SJCRH30 (cell line): Measurements from ENCODE around the gene DLX5. TPM values are rescaled to one million over a fixed set of nuclear protein-coding genes. Genes with fewer than 3 reads are reported as not detected.
A peak's percentile ranks its signal among the peaks of the same experiment; 100 is the strongest.
"Not testable (repeated sequence)": the region's sequence is repeated elsewhere in the genome, so short reads cannot be mapped to it uniquely, and the experiment has no call there.

ENCODE experiments used
- DNase-seq, 2 experiments: peaks; one replicate each; pipeline ENCODE4 v3.0.0-alpha.2; 2015 to 2020
- H3K27ac ChIP-seq: fragments of 250-450 bp; sonication (Bioruptor Pico); 2 replicates; pipeline ENCODE4 v1.5.1; 2020; ENCODE audit warnings: mild to moderate bottlenecking, moderate library complexity
- H3K27me3 ChIP-seq: fragments of 250-450 bp; sonication (Bioruptor Pico); 2 replicates; pipeline ENCODE4 v1.5.1; 2020; ENCODE audit warnings: mild to moderate bottlenecking, moderate library complexity
- H3K36me3 ChIP-seq: fragments of 250-450 bp; sonication (Bioruptor Pico); 2 replicates; pipeline ENCODE4 v1.5.1; 2020; ENCODE audit warnings: mild to moderate bottlenecking, moderate library complexity
- H3K4me1 ChIP-seq: fragments of 250-450 bp; sonication (Bioruptor Pico); 2 replicates; pipeline ENCODE4 v1.5.1; 2020; ENCODE audit warnings: mild to moderate bottlenecking, moderate library complexity
- H3K4me3 ChIP-seq: fragments of 250-450 bp; sonication (Bioruptor Pico); 2 replicates; pipeline ENCODE4 v1.5.1; 2020; ENCODE audit warnings: mild to moderate bottlenecking, moderate library complexity
- H3K9me3 ChIP-seq: fragments of 250-450 bp; sonication (Bioruptor Pico); replicated peaks from 2 replicates; pipeline ENCODE4 v1.5.1; 2020; ENCODE audit warnings: mild to moderate bottlenecking, moderate library complexity
- total RNA-seq: library from RNA; depleted of rRNA; stranded (reverse); fragments of >200 nt; shearing (Covaris generic); gene quantifications from 2 replicates; pipeline ENCODE4 v1.2.3, GENCODE V29; 2014; rRNA removed

DLX5 gene
- not detected in 2 replicates for total RNA-seq

DNA sequence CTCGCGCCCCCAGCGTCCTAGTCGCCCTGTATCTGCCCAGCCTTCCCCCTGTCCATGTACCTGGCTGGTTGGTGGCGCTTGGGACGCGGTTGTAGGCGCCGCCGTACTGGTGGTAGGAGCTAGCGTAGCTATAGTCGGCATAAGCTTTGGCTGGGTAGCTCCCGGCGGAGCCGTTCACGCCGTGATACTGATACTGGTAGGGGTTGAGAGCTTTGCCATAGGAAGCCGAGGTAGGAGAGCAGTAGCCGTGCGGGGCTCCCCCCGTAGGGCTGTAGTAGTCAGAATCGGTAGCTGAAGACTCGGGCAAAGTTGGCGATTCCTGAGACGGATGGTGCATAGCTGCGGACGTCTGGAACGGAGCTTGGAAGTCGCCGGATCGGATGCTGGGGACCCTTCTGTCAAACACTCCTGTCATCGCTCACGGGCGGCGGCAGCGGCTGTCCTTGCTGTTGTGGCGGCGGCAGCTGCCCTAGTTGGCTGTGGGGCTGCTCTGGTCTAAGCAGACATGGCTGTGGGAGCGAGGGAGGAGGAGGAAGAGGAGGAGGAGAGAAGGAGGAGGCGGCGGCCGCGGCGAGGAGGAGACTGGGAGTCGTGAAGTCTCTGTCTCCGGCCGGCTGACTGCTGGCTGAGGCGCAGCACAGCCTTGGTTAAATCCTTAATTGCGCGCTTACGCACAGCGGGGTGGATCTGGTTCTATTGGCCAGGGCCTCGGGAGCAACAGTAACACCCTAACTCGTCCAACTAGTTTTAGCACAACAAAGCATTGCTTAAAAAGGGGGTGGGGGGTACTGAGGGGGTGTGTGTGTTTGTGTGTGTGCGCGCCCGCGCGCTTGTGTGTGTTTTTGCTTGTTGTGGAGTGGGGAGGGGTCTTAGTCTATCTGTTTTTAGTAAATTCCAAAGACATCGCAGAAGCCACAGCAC, at the start of gene DLX5:
Gene DLX5, minus strand, starts transcription at position 623 of the 921 bp plus-strand sequence. Its CDS starts 208 bp downstream, at position 415.
- Histone ChIP-seq H3K36me3 (no peaks in the 10 kb centered on the region), H3K27me3 (no peaks in the 10 kb centered on the region), H3K9me3 (no peaks in the 10 kb centered on the region), H3K4me1 (no peaks in the 10 kb centered on the region), H3K4me3 (no peak within 1 kb of the TSS), H3K27ac (no peak within 1 kb of the TSS)
- DNase-seq = no peak

DNA sequence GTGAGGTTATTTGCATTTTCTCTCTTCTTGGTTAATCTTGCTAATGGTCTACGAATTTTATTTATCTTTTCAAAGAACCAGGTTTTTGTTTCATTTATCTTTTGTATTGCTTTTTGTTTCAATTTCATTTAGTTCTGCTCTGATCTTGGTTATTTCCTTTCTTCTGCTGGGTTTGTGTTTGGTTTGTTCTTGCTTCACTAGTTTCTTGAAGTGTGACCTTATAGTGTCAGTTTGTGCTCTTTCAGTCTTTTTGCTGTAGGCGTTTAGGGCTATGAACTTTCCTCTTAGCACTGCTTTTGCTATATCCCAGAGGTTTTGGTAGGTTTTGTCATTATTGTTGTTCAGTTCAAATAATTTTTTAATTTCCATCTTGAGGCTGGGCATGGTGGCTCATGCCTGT, 47.4 kb upstream of the DLX5 start:
- not testable (repeated sequence) for H3K27ac ChIP-seq, H3K9me3 ChIP-seq, H3K4me1 ChIP-seq, H3K4me3 ChIP-seq, H3K27me3 ChIP-seq, DNase-seq, H3K36me3 ChIP-seq

- H3K27me3 ChIP-seq = no peaks in the 10 kb centered on the region
- H3K27ac ChIP-seq = no peak overlapping the region
- no peak overlapping the region for H3K4me3 ChIP-seq
- no peaks in the 10 kb centered on the region for H3K36me3 ChIP-seq
- H3K4me1 ChIP-seq = no peaks in the 10 kb centered on the region
- H3K9me3 ChIP-seq = 0 out of 2 replicates have a peak, but pooled peaks cover 3% of the 10 kb centered on the region
- peak; percentile 29 to 80 for DNase-seq
Measured at GRCh38 chr7:97064972-97065587, 40.4 kb upstream of the DLX5 start.

DNA sequence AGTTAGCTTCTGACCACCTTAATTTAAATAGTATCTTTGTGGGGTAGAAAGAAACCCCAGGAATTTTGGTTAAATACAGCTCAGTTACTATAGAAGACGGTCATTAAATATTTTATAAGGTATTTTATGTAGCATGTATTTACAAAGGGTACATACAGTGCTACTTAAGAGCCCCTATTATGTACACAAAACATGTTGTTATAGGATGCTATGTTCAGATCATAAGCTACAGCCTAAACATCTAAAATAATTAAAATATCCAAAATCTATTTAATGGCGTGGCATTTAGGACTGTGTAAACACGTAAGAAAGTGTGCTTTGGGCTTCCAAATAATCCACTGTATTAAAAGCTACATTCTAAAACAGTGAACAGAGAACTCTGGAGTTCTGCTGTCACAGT, 39.4 kb upstream of the DLX5 start:
- Histone ChIP-seq H3K36me3 (no peaks in the 10 kb centered on the region), H3K9me3 (0 out of 2 replicates have a peak, but pooled peaks cover 3% of the 10 kb centered on the region), H3K4me1 (no peaks in the 10 kb centered on the region), H3K27ac (no peak overlapping the region), H3K4me3 (no peak overlapping the region), H3K27me3 (no peaks in the 10 kb centered on the region)
- DNase-seq = no peak

DNA sequence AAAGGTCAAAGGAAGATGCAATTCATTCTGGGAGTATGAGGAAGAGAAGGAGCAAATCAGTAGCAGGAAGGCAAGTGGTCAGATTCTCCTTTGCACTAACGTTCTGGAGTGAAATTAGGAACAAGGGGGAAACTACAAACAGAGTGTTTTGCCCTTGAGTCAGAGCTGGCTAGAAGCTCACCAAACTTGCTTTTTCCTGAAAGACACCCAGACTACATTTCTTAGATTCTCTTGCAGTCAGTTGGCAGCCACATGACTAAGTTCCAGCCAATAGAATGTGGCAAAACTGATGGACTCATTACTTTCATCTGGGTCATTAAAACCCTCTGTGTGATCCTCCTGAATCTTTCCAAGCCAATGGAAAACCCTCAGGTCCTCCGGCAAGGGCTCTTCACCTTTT, 18.6 kb upstream of the DLX5 start:
- Histone ChIP-seq H3K36me3 (no peaks in the 10 kb centered on the region), H3K4me1 (no peaks in the 10 kb centered on the region), H3K27ac (no peak overlapping the region), H3K27me3 (no peaks in the 10 kb centered on the region), H3K9me3 (no peaks in the 10 kb centered on the region), H3K4me3 (no peak overlapping the region)
- DNase-seq = no peak

DNA sequence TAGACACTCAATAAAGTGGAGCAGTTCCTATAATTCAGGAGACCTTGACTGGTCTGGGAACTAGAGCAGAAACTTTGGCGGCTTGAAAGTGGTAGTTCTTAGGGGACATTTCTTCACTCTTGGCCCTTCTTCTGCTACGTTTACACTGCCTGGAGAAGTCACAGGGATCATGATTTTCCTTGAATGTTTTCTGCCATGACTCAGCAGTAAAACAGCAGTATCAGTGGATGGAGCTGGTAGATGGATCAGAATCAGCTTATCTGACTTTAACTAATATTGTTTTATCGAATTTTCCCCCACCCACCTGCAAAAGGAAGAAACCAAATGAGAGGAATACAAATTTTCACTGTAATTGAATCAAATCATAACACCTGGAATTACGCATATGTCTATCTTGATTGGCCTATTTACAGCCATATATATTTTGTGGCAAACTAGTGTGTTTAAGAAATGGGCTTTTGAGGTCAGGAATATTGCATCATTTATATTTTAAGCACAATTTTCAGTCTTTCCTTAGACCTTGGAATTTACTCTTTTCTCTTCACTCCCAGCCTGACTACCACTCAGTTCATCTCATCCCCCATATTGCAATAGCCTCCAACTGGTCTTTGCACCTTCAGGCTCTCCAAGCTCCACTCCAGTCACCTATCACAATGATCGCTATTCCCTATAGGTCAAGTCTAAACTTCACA, 14.9 kb upstream of the DLX5 start:
- Histone ChIP-seq H3K9me3 (no peaks in the 10 kb centered on the region), H3K36me3 (no peaks in the 10 kb centered on the region), H3K4me1 (no peaks in the 10 kb centered on the region), H3K27ac (no peak overlapping the region), H3K27me3 (no peaks in the 10 kb centered on the region), H3K4me3 (no peak overlapping the region)
- DNase-seq = no peak

DNA sequence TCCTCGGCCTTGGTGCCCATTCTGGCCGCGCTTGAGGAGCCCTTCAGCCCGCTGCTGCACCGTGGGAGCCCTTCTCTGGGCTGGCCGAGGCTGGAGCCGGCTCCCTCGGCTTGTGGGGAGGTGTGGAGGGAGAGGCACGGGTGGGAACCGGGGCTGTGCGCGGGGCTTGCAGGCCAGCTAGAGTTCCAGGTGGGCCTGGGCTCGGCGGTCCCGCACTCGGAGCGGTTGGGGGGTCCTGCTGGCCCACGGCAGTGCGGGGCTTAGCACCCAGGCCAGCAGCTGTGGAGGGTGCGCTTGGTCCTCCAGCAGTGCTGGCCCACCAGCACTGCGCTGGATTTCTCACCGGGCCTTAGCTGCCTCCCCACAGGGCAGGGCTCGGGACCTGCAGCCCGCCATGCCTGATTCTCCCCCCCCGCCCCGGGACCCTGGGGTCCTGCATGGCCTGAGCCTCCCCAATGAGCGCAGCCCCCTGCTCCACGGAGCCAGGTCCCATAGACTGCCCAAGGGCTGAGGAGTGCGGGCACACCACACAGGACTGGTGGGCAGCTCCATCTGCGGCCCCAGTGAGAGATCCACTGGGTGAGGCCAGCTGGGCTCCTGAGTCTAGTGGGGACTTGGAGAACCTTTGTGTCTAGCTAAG, 9.7 kb upstream of the DLX5 start:
- H3K27me3 ChIP-seq, DNase-seq, H3K36me3 ChIP-seq, H3K4me1 ChIP-seq, H3K9me3 ChIP-seq, H3K4me3 ChIP-seq, H3K27ac ChIP-seq: not testable (repeated sequence)

GRCh38 chr7:97027427-97028234, 3.0 kb upstream of the DLX5 start:
- Histone ChIP-seq H3K27ac (no peak overlapping the region), H3K9me3 (no peaks in the 10 kb centered on the region), H3K27me3 (0 out of 2 replicates have a peak, but pooled peaks cover 3% of the 10 kb centered on the region), H3K36me3 (no peaks in the 10 kb centered on the region), H3K4me1 (no peaks in the 10 kb centered on the region), H3K4me3 (peak overlapping the region; percentile 53)
- DNase-seq = peak; percentile 73 to 92

GRCh38 chr7:97026715-97027426, 2.2 kb upstream of the DLX5 start:
- H3K9me3 ChIP-seq = no peaks in the 10 kb centered on the region
- no peaks in the 10 kb centered on the region for H3K36me3 ChIP-seq
- peak overlapping the region; percentile 53 for H3K4me3 ChIP-seq
- DNase-seq = no peak
- H3K27me3 ChIP-seq = 0 out of 2 replicates have a peak, but pooled peaks cover 3% of the 10 kb centered on the region
- H3K27ac ChIP-seq = no peak overlapping the region
- no peaks in the 10 kb centered on the region for H3K4me1 ChIP-seq

- 0 out of 2 replicates have a peak, but pooled peaks cover 3% of the 10 kb centered on the region for H3K27me3 ChIP-seq
- no peak overlapping the region for H3K27ac ChIP-seq
- no peaks in the 10 kb centered on the region for H3K9me3 ChIP-seq
- DNase-seq = no peak
- no peak overlapping the region for H3K4me3 ChIP-seq
- H3K36me3 ChIP-seq = no peaks in the 10 kb centered on the region
- no peaks in the 10 kb centered on the region for H3K4me1 ChIP-seq
Measured at GRCh38 chr7:97025983-97026714, 1.5 kb upstream of the DLX5 start.

GRCh38 chr7:97025130-97025499, 484 bp upstream of the DLX5 start:
- DNase-seq = no peak
- Histone ChIP-seq H3K27me3 (0 out of 2 replicates have a peak, but pooled peaks cover 2% of the 10 kb centered on the region), H3K4me3 (no peak overlapping the region), H3K27ac (no peak overlapping the region), H3K36me3 (no peaks in the 10 kb centered on the region), H3K4me1 (no peaks in the 10 kb centered on the region), H3K9me3 (no peaks in the 10 kb centered on the region)

DNA sequence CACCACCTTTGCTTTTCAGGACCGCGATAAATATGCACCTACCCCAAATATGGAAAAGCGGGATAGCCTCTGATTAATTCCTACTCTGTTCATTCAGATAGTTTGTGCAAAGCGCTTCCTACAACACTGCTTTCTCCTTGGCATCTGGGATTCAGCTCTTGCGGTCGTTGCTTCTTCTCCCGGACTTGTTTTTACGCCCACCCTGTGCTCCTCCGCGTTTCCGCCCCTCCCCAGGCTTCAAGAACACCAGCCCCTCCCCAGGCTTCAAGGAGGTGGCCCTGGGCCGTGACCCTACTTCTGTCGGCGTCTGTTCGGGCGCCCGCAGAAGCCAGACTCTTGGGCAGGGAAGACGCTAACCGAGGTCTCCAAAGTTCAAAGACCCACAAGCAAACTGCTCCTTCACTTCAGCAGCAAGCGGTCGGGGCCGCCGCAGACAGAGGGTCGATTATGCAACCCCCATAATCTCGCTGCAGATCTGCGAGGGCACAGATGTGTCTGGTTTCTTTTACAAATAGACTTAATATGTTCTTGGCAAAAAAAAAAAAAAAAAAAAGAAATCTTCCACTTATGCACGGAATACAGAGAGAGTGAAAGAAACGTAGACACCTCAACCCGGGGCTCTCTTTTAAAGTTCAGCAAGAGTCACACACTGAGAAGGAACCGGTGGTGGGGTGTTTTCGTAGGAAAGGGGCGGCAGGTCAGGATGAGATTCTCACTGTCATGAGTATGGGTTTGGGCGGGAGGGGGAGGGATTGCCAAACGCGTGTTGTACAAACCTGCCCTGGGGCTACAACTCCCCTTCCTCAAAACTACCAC, 1.9 kb downstream of the DLX5 start:
- Histone ChIP-seq H3K27ac (no peak overlapping the region), H3K4me3 (no peak overlapping the region), H3K9me3 (no peaks in the 10 kb centered on the region), H3K4me1 (no peaks in the 10 kb centered on the region), H3K36me3 (no peaks in the 10 kb centered on the region), H3K27me3 (no peaks in the 10 kb centered on the region)
- no peak for DNase-seq
